ENCODE results near the gene LILRA2.

The LILRA2 gene

GRCh38 chr19:54600212-54600611 lies 26.6 kb downstream of the LILRA2 start:
- TF ChIP-seq, protein P1, sequence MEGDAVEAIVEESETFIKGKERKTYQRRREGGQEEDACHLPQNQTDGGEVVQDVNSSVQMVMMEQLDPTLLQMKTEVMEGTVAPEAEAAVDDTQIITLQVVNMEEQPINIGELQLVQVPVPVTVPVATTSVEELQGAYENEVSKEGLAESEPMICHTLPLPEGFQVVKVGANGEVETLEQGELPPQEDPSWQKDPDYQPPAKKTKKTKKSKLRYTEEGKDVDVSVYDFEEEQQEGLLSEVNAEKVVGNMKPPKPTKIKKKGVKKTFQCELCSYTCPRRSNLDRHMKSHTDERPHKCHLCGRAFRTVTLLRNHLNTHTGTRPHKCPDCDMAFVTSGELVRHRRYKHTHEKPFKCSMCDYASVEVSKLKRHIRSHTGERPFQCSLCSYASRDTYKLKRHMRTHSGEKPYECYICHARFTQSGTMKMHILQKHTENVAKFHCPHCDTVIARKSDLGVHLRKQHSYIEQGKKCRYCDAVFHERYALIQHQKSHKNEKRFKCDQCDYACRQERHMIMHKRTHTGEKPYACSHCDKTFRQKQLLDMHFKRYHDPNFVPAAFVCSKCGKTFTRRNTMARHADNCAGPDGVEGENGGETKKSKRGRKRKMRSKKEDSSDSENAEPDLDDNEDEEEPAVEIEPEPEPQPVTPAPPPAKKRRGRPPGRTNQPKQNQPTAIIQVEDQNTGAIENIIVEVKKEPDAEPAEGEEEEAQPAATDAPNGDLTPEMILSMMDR (conservative IDR thresholded peaks at IDR 0.05; ENCODE audit: low read depth, low read length): no peak
- no peaks in the 10 kb centered on the region for H3K79me2 ChIP-seq (ENCODE audit: insufficient read depth, low read depth)
- H3K4me3 ChIP-seq (IDR thresholded peaks at IDR 0.05; ENCODE audit: insufficient read depth, low read depth, low read length): no peak overlapping the region
- H3K4me1 ChIP-seq (ENCODE audit: low read depth, poor library complexity, severe bottlenecking): no peaks in the 10 kb centered on the region
- no peak overlapping the region for H2AFZ ChIP-seq (ENCODE audit: low read depth)
- no peaks in the 10 kb centered on the region for H3K36me3 ChIP-seq (ENCODE audit: insufficient read depth)
- no peak overlapping the region for H3K9ac ChIP-seq
- no peak overlapping the region for H3K4me2 ChIP-seq
- peaks cover 6% of the 10 kb centered on the region; the same call in 1 of the 2 replicates for H3K27me3 ChIP-seq (ENCODE audit: insufficient read depth, low read depth)
- no peak overlapping the region for H3K27ac ChIP-seq
- H4K20me1 ChIP-seq (ENCODE audit: insufficient read depth): no peaks in the 10 kb centered on the region

DNA sequence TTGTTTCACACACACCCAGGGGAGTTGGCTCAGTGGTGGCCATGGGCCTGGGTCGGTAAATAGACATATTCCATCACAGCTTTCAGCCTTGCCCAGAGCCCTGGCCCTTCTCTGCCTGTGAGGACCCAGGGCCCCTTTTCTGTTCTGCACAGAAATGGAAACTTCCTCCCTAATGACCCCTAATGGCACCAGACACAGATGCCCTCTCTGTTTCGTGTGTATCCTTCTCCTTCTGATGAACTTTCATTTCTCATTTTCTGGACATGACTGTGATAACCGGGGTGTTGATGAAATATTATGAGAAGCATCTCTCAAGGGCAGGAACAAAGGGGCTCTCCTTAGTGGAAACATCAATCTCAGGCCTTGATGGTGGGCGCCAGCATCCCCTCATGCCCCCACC lies 32.6 kb downstream of the LILRA2 start:
- H3K27me3 ChIP-seq (ENCODE audit: insufficient read depth, low read depth): no peaks in the 10 kb centered on the region; the same call in 1 of the 2 replicates
- H3K4me2 ChIP-seq: no peak overlapping the region
- H2AFZ ChIP-seq (ENCODE audit: low read depth): no peak overlapping the region
- no peak overlapping the region for H3K4me3 ChIP-seq (IDR thresholded peaks at IDR 0.05; ENCODE audit: insufficient read depth, low read depth, low read length)
- no peaks in the 10 kb centered on the region for H3K36me3 ChIP-seq (ENCODE audit: insufficient read depth)
- no peak overlapping the region for H3K27ac ChIP-seq
- no peak overlapping the region for H3K9ac ChIP-seq
- H3K79me2 ChIP-seq (ENCODE audit: insufficient read depth, low read depth): no peaks in the 10 kb centered on the region
- H3K4me1 ChIP-seq (ENCODE audit: low read depth, poor library complexity, severe bottlenecking): no peaks in the 10 kb centered on the region
- no peaks in the 10 kb centered on the region for H4K20me1 ChIP-seq (ENCODE audit: insufficient read depth)
- TF ChIP-seq, protein P1 (conservative IDR thresholded peaks at IDR 0.05; ENCODE audit: low read depth, low read length): no peak

- Histone ChIP-seq H3K27me3 (ENCODE audit: insufficient read depth, low read depth) (no peaks in the 10 kb centered on the region; the same call in 1 of the 2 replicates), H3K9ac (no peak overlapping the region), H3K27ac (no peak overlapping the region), H3K4me1 (ENCODE audit: low read depth, poor library complexity, severe bottlenecking) (no peaks in the 10 kb centered on the region), H2AFZ (ENCODE audit: low read depth) (no peak overlapping the region), H3K36me3 (ENCODE audit: insufficient read depth) (no peaks in the 10 kb centered on the region), H3K4me2 (no peak overlapping the region), H4K20me1 (ENCODE audit: insufficient read depth) (no peaks in the 10 kb centered on the region), H3K4me3 (IDR thresholded peaks at IDR 0.05; ENCODE audit: insufficient read depth, low read depth, low read length) (no peak overlapping the region), H3K79me2 (ENCODE audit: insufficient read depth, low read depth) (no peaks in the 10 kb centered on the region)
- TF ChIP-seq, protein P1 (conservative IDR thresholded peaks at IDR 0.05; ENCODE audit: low read depth, low read length): no peak
These were observed 33.5 kb downstream of the LILRA2 start for GRCh38 chr19:54606891-54607784.

DNA sequence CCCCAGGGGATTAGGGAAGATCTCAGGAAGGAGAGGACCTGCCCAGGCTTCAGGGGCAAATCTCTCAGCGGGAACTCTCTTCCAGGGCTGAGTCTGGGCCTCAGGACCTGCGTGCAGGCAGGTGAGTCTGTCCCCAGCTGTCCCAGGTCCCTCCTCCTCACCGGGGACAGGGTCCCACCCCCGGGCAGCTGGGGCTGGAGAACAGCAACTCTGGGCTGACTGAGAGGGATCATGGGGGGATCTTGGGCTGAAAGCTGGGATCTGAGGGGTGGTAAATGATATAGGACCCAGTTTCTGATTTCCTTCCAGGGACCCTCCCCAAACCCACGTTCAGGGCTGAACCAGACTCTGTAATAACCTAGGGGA lies 34.2 kb downstream of the LILRA2 start:
- Histone ChIP-seq H3K79me2 (ENCODE audit: insufficient read depth, low read depth) (no peaks in the 10 kb centered on the region), H3K4me2 (no peak overlapping the region), H2AFZ (ENCODE audit: low read depth) (no peak overlapping the region), H3K4me1 (ENCODE audit: low read depth, poor library complexity, severe bottlenecking) (no peaks in the 10 kb centered on the region), H3K36me3 (ENCODE audit: insufficient read depth) (no peaks in the 10 kb centered on the region), H3K27ac (no peak overlapping the region), H3K27me3 (ENCODE audit: insufficient read depth, low read depth) (no peaks in the 10 kb centered on the region; the same call in 1 of the 2 replicates), H3K4me3 (IDR thresholded peaks at IDR 0.05; ENCODE audit: insufficient read depth, low read depth, low read length) (no peak overlapping the region), H4K20me1 (ENCODE audit: insufficient read depth) (no peaks in the 10 kb centered on the region), H3K9ac (no peak overlapping the region)
- TF ChIP-seq, protein P1 (conservative IDR thresholded peaks at IDR 0.05; ENCODE audit: low read depth, low read length): no peak
